Measurements from ENCODE around the gene CSF2. TPM values are rescaled to one million over a fixed set of nuclear protein-coding genes. Genes with fewer than 3 reads are reported as not detected.

Gene CSF2
- total RNA-seq, 4 donors from 2014 or later, result not detected

DNA sequence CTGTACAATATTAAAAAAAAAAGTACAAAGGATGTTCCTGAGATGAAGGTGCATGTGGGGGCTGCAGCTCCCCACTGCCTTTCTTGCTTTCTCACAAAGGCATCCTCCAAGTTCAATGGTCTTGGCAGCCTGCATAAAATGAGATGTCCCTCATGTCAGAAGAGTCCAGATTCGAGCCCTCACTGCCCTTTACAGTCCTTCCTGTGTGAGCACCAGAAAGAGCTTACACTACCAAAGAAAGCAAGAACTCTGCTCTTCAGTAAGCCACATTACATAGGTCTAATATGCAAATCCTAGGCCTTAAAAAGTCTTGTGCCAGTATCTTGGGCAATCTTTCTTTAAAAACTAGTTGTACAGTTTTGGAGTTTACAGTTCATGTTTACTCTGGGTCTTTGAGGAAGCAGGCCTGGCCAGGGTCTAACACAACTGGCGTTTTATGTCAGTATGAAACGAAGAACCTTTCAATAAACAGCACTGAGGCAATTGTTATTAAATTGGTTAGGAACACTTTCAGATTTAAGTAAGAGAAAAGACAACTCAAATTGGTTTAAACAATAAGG lies 36.0 kb downstream of the CSF2 start:
- H3K36me3 ChIP-seq, result no peaks in the 10 kb centered on the region
- in situ Hi-C loops (cut with MboI; ENCODE audit: low sequenced_read_pairs in 4 of 4) (no loop called here), intact Hi-C loops (cut with DNase I; ENCODE audit: low total_unique reads) (no loop called here)
- TF ChIP-seq, protein P1, sequence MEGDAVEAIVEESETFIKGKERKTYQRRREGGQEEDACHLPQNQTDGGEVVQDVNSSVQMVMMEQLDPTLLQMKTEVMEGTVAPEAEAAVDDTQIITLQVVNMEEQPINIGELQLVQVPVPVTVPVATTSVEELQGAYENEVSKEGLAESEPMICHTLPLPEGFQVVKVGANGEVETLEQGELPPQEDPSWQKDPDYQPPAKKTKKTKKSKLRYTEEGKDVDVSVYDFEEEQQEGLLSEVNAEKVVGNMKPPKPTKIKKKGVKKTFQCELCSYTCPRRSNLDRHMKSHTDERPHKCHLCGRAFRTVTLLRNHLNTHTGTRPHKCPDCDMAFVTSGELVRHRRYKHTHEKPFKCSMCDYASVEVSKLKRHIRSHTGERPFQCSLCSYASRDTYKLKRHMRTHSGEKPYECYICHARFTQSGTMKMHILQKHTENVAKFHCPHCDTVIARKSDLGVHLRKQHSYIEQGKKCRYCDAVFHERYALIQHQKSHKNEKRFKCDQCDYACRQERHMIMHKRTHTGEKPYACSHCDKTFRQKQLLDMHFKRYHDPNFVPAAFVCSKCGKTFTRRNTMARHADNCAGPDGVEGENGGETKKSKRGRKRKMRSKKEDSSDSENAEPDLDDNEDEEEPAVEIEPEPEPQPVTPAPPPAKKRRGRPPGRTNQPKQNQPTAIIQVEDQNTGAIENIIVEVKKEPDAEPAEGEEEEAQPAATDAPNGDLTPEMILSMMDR (IDR thresholded peaks at IDR 0.05 in 4 of 5, conservative IDR thresholded peaks at IDR 0.05 in 1 of 5), result no peak
- TF ChIP-seq POLR2A (IDR thresholded peaks at IDR 0.05), result no peak
- no peaks in the 10 kb centered on the region for H3K4me1 ChIP-seq
- no peak overlapping the region for H3K4me3 ChIP-seq
- ATAC-seq (no peak), DNase-seq (no peak)
- no peaks in the 10 kb centered on the region for H3K9me3 ChIP-seq
- H3K27ac ChIP-seq, result no peak overlapping the region
- H3K27me3 ChIP-seq, result no peaks in the 10 kb centered on the region

DNA sequence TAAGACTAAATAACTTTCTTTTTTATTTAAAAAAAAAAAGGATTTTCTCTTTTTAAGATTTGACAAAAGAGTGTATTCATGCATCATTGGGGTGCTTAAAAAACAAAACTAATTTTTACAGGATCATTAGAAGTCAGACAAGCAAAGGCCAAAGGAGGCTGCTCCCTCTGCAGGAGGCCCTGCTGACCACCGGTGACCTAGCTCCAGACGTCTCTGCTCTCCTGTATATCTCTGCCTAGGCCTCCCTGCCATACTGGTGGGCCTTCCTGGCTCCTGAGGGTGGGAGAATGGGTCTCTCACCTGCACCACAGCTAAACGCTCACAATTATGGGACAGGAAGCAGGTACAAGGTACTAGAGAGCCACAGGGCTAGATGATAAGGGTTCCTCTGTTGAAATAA lies 36.6 kb downstream of the CSF2 start:
- no peaks in the 10 kb centered on the region for H3K4me1 ChIP-seq
- H3K9me3 ChIP-seq, result no peaks in the 10 kb centered on the region
- DNase-seq, result no peak
- H3K27ac ChIP-seq, result no peak overlapping the region
- H3K36me3 ChIP-seq, result no peaks in the 10 kb centered on the region
- no peak for TF ChIP-seq POLR2A (IDR thresholded peaks at IDR 0.05)
- TF ChIP-seq, protein P1 (IDR thresholded peaks at IDR 0.05 in 4 of 5, conservative IDR thresholded peaks at IDR 0.05 in 1 of 5), result no peak
- no peaks in the 10 kb centered on the region for H3K27me3 ChIP-seq
- no peak for ATAC-seq
- no peak overlapping the region for H3K4me3 ChIP-seq
- in situ Hi-C loops (cut with MboI; ENCODE audit: low sequenced_read_pairs in 4 of 4) (no loop called here), intact Hi-C loops (cut with DNase I; ENCODE audit: low total_unique reads) (no loop called here)

- Histone ChIP-seq H3K4me1 (no peaks in the 10 kb centered on the region), H3K4me3 (no peak overlapping the region), H3K27ac (no peak overlapping the region), H3K27me3 (no peaks in the 10 kb centered on the region), H3K36me3 (no peaks in the 10 kb centered on the region), H3K9me3 (no peaks in the 10 kb centered on the region)
- TF ChIP-seq POLR2A (IDR thresholded peaks at IDR 0.05), result no peak
- TF ChIP-seq, protein P1 (IDR thresholded peaks at IDR 0.05 in 4 of 5, conservative IDR thresholded peaks at IDR 0.05 in 1 of 5), result no peak
- intact Hi-C loops (cut with DNase I; ENCODE audit: low total_unique reads), result no loop called here
- in situ Hi-C loops (cut with MboI; ENCODE audit: low sequenced_read_pairs in 4 of 4), result no loop called here
- ATAC-seq (no peak), DNase-seq (no peak)
Observed at GRCh38 chr5:132110930-132111329, 37.3 kb downstream of the CSF2 start.

GRCh38 chr5:132112111-132112510 lies 38.5 kb downstream of the CSF2 start:
- intact Hi-C loops (cut with DNase I; ENCODE audit: low total_unique reads), result no loop called here
- H3K36me3 ChIP-seq, result no peaks in the 10 kb centered on the region
- H3K27me3 ChIP-seq, result no peaks in the 10 kb centered on the region
- no peak overlapping the region for H3K27ac ChIP-seq
- ATAC-seq (no peak), DNase-seq (no peak)
- no peak overlapping the region for H3K4me3 ChIP-seq
- in situ Hi-C loops (cut with MboI; ENCODE audit: low sequenced_read_pairs in 4 of 4), result no loop called here
- H3K9me3 ChIP-seq, result no peaks in the 10 kb centered on the region
- TF ChIP-seq POLR2A (IDR thresholded peaks at IDR 0.05), result no peak
- TF ChIP-seq, protein P1 (IDR thresholded peaks at IDR 0.05 in 4 of 5, conservative IDR thresholded peaks at IDR 0.05 in 1 of 5), result no peak
- H3K4me1 ChIP-seq, result no peaks in the 10 kb centered on the region
